Umbilical cord (tissue), 2 donors: ENCODE measurements around the gene ANKRD18A. TPM values are rescaled to one million over a fixed set of nuclear protein-coding genes. Genes with fewer than 3 reads are reported as not detected.
"Not testable (repeated sequence)": the region's sequence is repeated elsewhere in the genome, so short reads cannot be mapped to it uniquely, and the experiment has no call there.

Experiments
- DNase-seq: peaks from one replicate; pipeline ENCODE4 v3.0.0-alpha.2; 2015; ENCODE audit warnings: low spot score
- total RNA-seq: library from RNA; depleted of rRNA; stranded (reverse); fragments of >200 nt; gene quantifications from one replicate; pipeline ENCODE4 v1.2.3, GENCODE V29; 2014; ENCODE audit warnings: low replicate concordance; ENCODE audit not compliant: insufficient read depth

The ANKRD18A gene
- total RNA-seq, 1 donor from 2014 or later = 1.4 TPM

GRCh38 chr9:38626006-38626405, 5.6 kb upstream of the ANKRD18A start:
- DNase-seq = no peak

GRCh38 chr9:38622951-38623350, 2.6 kb upstream of the ANKRD18A start:
- DNase-seq = no peak

GRCh38 chr9:38622288-38622674, 1.9 kb upstream of the ANKRD18A start:
- DNase-seq = no peak

GRCh38 chr9:38621434-38622287, 1.3 kb upstream of the ANKRD18A start:
- DNase-seq = no peak

- DNase-seq = no peak
Measured at GRCh38 chr9:38619556-38620447, 594 bp downstream of the ANKRD18A start.

GRCh38 chr9:38598029-38598745, 22.2 kb downstream of the ANKRD18A start:
- DNase-seq = peak; percentile 72

GRCh38 chr9:38595117-38595516, 25.3 kb downstream of the ANKRD18A start:
- DNase-seq = not testable (repeated sequence)

GRCh38 chr9:38591346-38592063, 28.9 kb downstream of the ANKRD18A start:
- peak; percentile 81 for DNase-seq

- DNase-seq = not testable (repeated sequence)
Measured at GRCh38 chr9:38583765-38584164, 36.6 kb downstream of the ANKRD18A start.

GRCh38 chr9:38580112-38580511, 40.3 kb downstream of the ANKRD18A start:
- not testable (repeated sequence) for DNase-seq

- not testable (repeated sequence) for DNase-seq
Measured at GRCh38 chr9:38576181-38576580, 44.2 kb downstream of the ANKRD18A start.

- not testable (repeated sequence) for DNase-seq
Measured at GRCh38 chr9:38566048-38566447, 54.3 kb downstream of the ANKRD18A start.

- not testable (repeated sequence) for DNase-seq
Measured at GRCh38 chr9:38565178-38565577, 55.2 kb downstream of the ANKRD18A start.

GRCh38 chr9:38563911-38564310, 56.5 kb downstream of the ANKRD18A start:
- DNase-seq = not testable (repeated sequence)

GRCh38 chr9:38561134-38561533, 59.3 kb downstream of the ANKRD18A start:
- not testable (repeated sequence) for DNase-seq

- not testable (repeated sequence) for DNase-seq
Measured at GRCh38 chr9:38559172-38559571, 61.2 kb downstream of the ANKRD18A start.

GRCh38 chr9:38557746-38558145, 62.6 kb downstream of the ANKRD18A start:
- DNase-seq = not testable (repeated sequence)

GRCh38 chr9:38554966-38555365, 65.4 kb downstream of the ANKRD18A start:
- not testable (repeated sequence) for DNase-seq

- not testable (repeated sequence) for DNase-seq
Measured at GRCh38 chr9:38553019-38553418, 67.4 kb downstream of the ANKRD18A start.

- DNase-seq = not testable (repeated sequence)
Measured at GRCh38 chr9:38546497-38547163, 73.8 kb downstream of the ANKRD18A start.
